A549 treated with CORT108297 at 1 μM for 4 hours (cell line): ENCODE results near the gene SH3D19. TPM values are rescaled to one million over a fixed set of nuclear protein-coding genes. Genes with fewer than 3 reads are reported as not detected.

Experiments used
- total RNA-seq: library from RNA; stranded (reverse); fragments of 200-300 nt; extraction: Qiagen RNA extraction; gene quantifications from 5 replicates; pipeline ENCODE4 v1.2.3, GENCODE V29; 2022

Gene SH3D19, protein sequence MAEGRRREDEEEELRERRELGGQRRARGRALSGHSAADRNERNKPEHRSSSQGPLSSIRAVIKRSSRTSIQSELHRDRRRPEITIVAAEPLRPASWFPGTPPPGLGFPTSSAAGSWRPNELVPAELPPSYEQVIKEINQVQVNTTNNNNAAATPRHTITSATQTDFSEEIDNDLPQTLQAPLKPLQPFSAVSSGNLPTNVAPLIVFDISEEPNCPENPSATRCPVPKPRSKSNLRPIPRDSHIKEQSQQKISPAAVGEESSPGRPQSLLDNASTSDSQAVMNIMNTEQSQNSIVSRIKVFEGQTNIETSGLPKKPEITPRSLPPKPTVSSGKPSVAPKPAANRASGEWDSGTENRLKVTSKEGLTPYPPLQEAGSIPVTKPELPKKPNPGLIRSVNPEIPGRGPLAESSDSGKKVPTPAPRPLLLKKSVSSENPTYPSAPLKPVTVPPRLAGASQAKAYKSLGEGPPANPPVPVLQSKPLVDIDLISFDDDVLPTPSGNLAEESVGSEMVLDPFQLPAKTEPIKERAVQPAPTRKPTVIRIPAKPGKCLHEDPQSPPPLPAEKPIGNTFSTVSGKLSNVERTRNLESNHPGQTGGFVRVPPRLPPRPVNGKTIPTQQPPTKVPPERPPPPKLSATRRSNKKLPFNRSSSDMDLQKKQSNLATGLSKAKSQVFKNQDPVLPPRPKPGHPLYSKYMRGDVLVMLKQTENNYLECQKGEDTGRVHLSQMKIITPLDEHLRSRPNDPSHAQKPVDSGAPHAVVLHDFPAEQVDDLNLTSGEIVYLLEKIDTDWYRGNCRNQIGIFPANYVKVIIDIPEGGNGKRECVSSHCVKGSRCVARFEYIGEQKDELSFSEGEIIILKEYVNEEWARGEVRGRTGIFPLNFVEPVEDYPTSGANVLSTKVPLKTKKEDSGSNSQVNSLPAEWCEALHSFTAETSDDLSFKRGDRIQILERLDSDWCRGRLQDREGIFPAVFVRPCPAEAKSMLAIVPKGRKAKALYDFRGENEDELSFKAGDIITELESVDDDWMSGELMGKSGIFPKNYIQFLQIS
- 21.0 to 29.8 TPM (median 24.9 TPM) in 5 replicates for total RNA-seq

GRCh38 chr4:151325111-151325948 lies at the start of gene SH3D19:
Gene SH3D19, minus strand, starts transcription at chr4:151325605. Its CDS starts 253 bp downstream, at chr4:151325352.

GRCh38 chr4:151276787-151277562 lies 48.4 kb downstream of the SH3D19 start, which contains the start of gene PRSS48:
Gene PRSS48, plus strand, starts transcription at chr4:151277161. Its CDS starts 12 bp downstream, at chr4:151277173.

GRCh38 chr4:151099229-151099975 lies 226.0 kb downstream of the SH3D19 start, which contains the start of gene RPS3A:
Gene RPS3A, plus strand, starts transcription at chr4:151099628. Its CDS starts 25 bp downstream, at chr4:151099653.

Other genes starting within 250 kb of the SH3D19 start
- gene RPS3A, start 226.0 kb downstream of the SH3D19 start, total RNA-seq: 1,578 to 1,777 TPM (median 1,611 TPM) in 5 replicates
- not detected in 5 replicates for gene PRSS48, start 48.4 kb downstream of the SH3D19 start, total RNA-seq
- gene FHIP1A, start 83.6 kb upstream of the SH3D19 start, total RNA-seq: 0.07 to 0.28 TPM (median 0.12 TPM) in 5 replicates